Pancreas (tissue), 10 donors: ENCODE data around the gene CRIM1. TPM values are rescaled to one million over a fixed set of nuclear protein-coding genes. Genes with fewer than 3 reads are reported as not detected.

ENCODE experiments used
- ATAC-seq, 4 donors: fragments of 200-7000 bp; cut with Tn5 transposase; one replicate each; pipeline versions ENCODE4 v1.8.0 to v1.9.1; 2020; ENCODE audit warnings: mild to moderate bottlenecking in 4 of 4, moderate library complexity in 4 of 4
- DNase-seq, 6 donors: peaks; one replicate each; pipeline ENCODE4 v3.0.0-alpha.2; 2020
- FAIRE-seq: peaks from 2 replicates; lab custom pipeline; 2012; peaks lifted over from hg19 to GRCh38; lab: Jason Lieb, UNC
- H3K27ac ChIP-seq, 4 donors: fragments of 200-600 bp; sonication (generic); 1 replicate in 3 of 4; 2 replicates in 1 of 4; pipeline versions ENCODE4 v1.5.0 to v1.8.0; 2020
- H3K27me3 ChIP-seq, 4 donors: fragments of 200-600 bp; one replicate each; pipeline ENCODE4 v1.8.0; 2021
- H3K36me3 ChIP-seq, 3 donors: fragments of 200-600 bp; sonication (generic) in 1 of 3; one replicate each; pipeline versions ENCODE4 v1.5.0 to v1.8.0; 2020 to 2021
- H3K4me1 ChIP-seq, 3 donors: fragments of 200-600 bp; one replicate each; pipeline ENCODE4 v1.8.0; 2021
- H3K4me3 ChIP-seq, 4 donors: fragments of 200-600 bp; sonication (generic) in 2 of 4; one replicate each; pipeline versions ENCODE4 v1.5.0 to v1.8.0; 2020 to 2021
- H3K9me3 ChIP-seq, 4 donors: fragments of 200-600 bp; one replicate each; pipeline ENCODE4 v1.8.0; 2021
- CTCF ChIP-seq, 4 donors: fragments of 200-600 bp; sonication (generic) in 3 of 4; IDR thresholded peaks; one replicate each; pipeline versions ENCODE4 v1.5.0 to v1.8.0; 2021; ENCODE audit warnings: antibody characterized with exemption in 4 of 4
- WGBS, 2 donors: extraction: QIAGEN DNeasy Blood & Tissue Kit; methylation state at CpG; one replicate each; pipeline ENCODE4 v1.1.7; 2013; 5-methylcytosine and 5-hydroxymethylcytosine counted together
- intact Hi-C, 3 donors: fragments of 100-400 bp; cut with DNase I; formaldehyde crosslinking; loops; one replicate each; pipeline versions ENCODE4 v1.11.1 to v1.14.2; 2022
- polyA plus RNA-seq, 2 donors: library from polyadenylated mRNA; stranded (reverse); fragments of 200-250 nt; gene quantifications; one replicate each; pipeline ENCODE4 v1.2.3, GENCODE V29; 2013
- total RNA-seq, 6 donors: library from RNA; stranded (reverse); fragmentation: NEBNext Ultra II Directional in 4 of 6; extraction: Animal tissue kit (Norgen Biotek cat#: 25700) in 4 of 6; gene quantifications; one replicate each; pipeline versions ENCODE4 v1.2.1 to v1.2.4, GENCODE V29; 2021 to 2023
- donor health status: healthy with polysubstance abuse.
- donor health status: DM: no; HTN: no; CAD: no; lungs with moderate emphysema.
- donor health status: DM: no; HTN: no; CAD: no.
- donor health status: control.
- donor health status: control.
- donor health status: Bipolar disorder and iron deficiency.
- donor health status: DM: yes; HTN: yes; CAD: no.
- donor health status: DM: no; HTN: no; CAD: no.
- donor health status: DM: no; HTN: no; CAD: no.
- donor health status: DM: yes; HTN: yes; CAD: no.

The CRIM1 gene
- total and polyA plus RNA-seq, 8 donors, result 5.2 to 29.1 (median 20.2) TPM

GRCh38 chr2:36355890-36356297 is 316 bp downstream of the CRIM1 start:
- Histone ChIP-seq H3K27me3 (no peaks in the 10 kb centered on the region), H3K4me3 (peak overlapping the region; percentile 47 to 69 (median 59)), H3K27ac (peak overlapping the region; percentile 45 to 80 (median 71)), H3K9me3 (no peaks in the 10 kb centered on the region), H3K36me3 (no peaks in the 10 kb centered on the region), H3K4me1 (peaks cover 0 to 6% (median 5%) of the 10 kb centered on the region in 3 donors)
- FAIRE-seq, result no peak
- no peak for TF ChIP-seq CTCF (IDR thresholded peaks at IDR 0.05)
- DNase-seq, result no peak
- peak in 1 of 4 donors; percentile 8 for ATAC-seq
- intact Hi-C loops, result loop anchor here in 2 of 3 donors (10.0 kb wide), 2 partner anchors 299 to 309 kb away; no protein-coding TSS in a partner anchor
- WGBS, 2 donors, result 1 to 2% methylated on average over 22 to 54 of the region's 55 CpGs

GRCh38 chr2:36356298-36356989 is 866 bp downstream of the CRIM1 start:
- peaks cover 0 to 6% (median 5%) of the 10 kb centered on the region in 3 donors for H3K4me1 ChIP-seq
- DNase-seq (peak; percentile 23 to 87 (median 48)), FAIRE-seq (no peak), ATAC-seq (peak; percentile 12 to 41 (median 20))
- peak overlapping the region; percentile 47 to 69 (median 59) for H3K4me3 ChIP-seq
- H3K9me3 ChIP-seq, result no peaks in the 10 kb centered on the region
- H3K27me3 ChIP-seq, result no peaks in the 10 kb centered on the region
- no peaks in the 10 kb centered on the region for H3K36me3 ChIP-seq
- WGBS, 2 donors, result 1% methylated on average over 59 to 74 of the region's 74 CpGs
- no peak for TF ChIP-seq CTCF (IDR thresholded peaks at IDR 0.05)
- intact Hi-C loops, result loop anchor here in 2 of 3 donors (10.0 kb wide), 2 partner anchors 298 to 308 kb away; no protein-coding TSS in a partner anchor
- peak overlapping the region; percentile 35 to 80 (median 71) for H3K27ac ChIP-seq

- WGBS, 2 donors, result 1 to 2% methylated on average over 53 of the region's 53 CpGs
- no peak for FAIRE-seq
- H3K9me3 ChIP-seq, result no peaks in the 10 kb centered on the region
- peak in 1 of 6 donors; percentile 65 for DNase-seq
- no peaks in the 10 kb centered on the region for H3K27me3 ChIP-seq
- H3K4me1 ChIP-seq, result peaks cover 0 to 6% (median 5%) of the 10 kb centered on the region in 3 donors
- ATAC-seq, result peak; percentile 12 to 39 (median 13)
- H3K4me3 ChIP-seq, result peak overlapping the region; percentile 47 to 69 (median 59)
- peak overlapping the region; percentile 35 to 80 (median 71) for H3K27ac ChIP-seq
- intact Hi-C loops, result loop anchor here in 2 of 3 donors (10.0 kb wide), 2 partner anchors 298 to 308 kb away; no protein-coding TSS in a partner anchor
- TF ChIP-seq CTCF (IDR thresholded peaks at IDR 0.05), result no peak
- no peaks in the 10 kb centered on the region for H3K36me3 ChIP-seq
Observed at GRCh38 chr2:36356990-36357846, 1.6 kb downstream of the CRIM1 start.

- FAIRE-seq, result no peak
- 24 to 26% methylated on average over 9 of the region's 9 CpGs for WGBS, 2 donors
- ATAC-seq, result peak in 2 of 4 donors; percentile 37 to 39
- Histone ChIP-seq H3K27ac (peak overlapping the region in 3 of 4 donors; percentile 35 to 80 (median 79)), H3K27me3 (no peaks in the 10 kb centered on the region), H3K36me3 (no peaks in the 10 kb centered on the region), H3K4me3 (peak overlapping the region; percentile 47 to 69 (median 59)), H3K4me1 (peaks cover 0 to 6% (median 5%) of the 10 kb centered on the region in 3 donors), H3K9me3 (no peaks in the 10 kb centered on the region)
- intact Hi-C loops, result loop anchor here in 2 of 3 donors (10.0 kb wide), 2 partner anchors 297 to 307 kb away; no protein-coding TSS in a partner anchor
- no peak for DNase-seq
- TF ChIP-seq CTCF (IDR thresholded peaks at IDR 0.05), result peak in 1 of 4 donors; percentile 13
Observed at GRCh38 chr2:36357847-36358659, 2.5 kb downstream of the CRIM1 start.
